WTC11 (cell line): ENCODE measurements around the gene RTBDN. TPM values are rescaled to one million over a fixed set of nuclear protein-coding genes. Genes with fewer than 3 reads are reported as not detected.

Experiments used
- ATF1 ChIP-seq: sonication (generic); formaldehyde crosslinking; IDR thresholded peaks from 2 replicates; pipeline ENCODE4 v1.8.1; 2023; ENCODE audit warnings: mild to moderate bottlenecking, moderate library complexity, missing genetic modification reagents
- ATF2 ChIP-seq: sonication (generic); formaldehyde crosslinking; IDR thresholded peaks from 2 replicates; pipeline ENCODE4 v1.8.1; 2022; ENCODE audit warnings: low read depth, missing genetic modification reagents, borderline replicate concordance
- CREB1 ChIP-seq: sonication (generic); formaldehyde crosslinking; IDR thresholded peaks from 2 replicates; pipeline ENCODE4 v1.8.0; 2023; ENCODE audit warnings: mild to moderate bottlenecking, missing genetic modification reagents
- ELF4 ChIP-seq: sonication (generic); formaldehyde crosslinking; IDR thresholded peaks from 2 replicates; pipeline ENCODE4 v1.8.1; 2022; ENCODE audit warnings: low read depth, mild to moderate bottlenecking, moderate library complexity, missing genetic modification reagents
- EMX1 ChIP-seq: fragments of 250-450 bp; sonication (Bioruptor Pico); IDR thresholded peaks from 2 replicates; pipeline ENCODE4 v1.8.0; 2021; ENCODE audit warnings: mild to moderate bottlenecking
- ETV6 ChIP-seq: sonication (generic); formaldehyde crosslinking; IDR thresholded peaks from 2 replicates; pipeline ENCODE4 v1.8.1; 2022; ENCODE audit warnings: mild to moderate bottlenecking, missing genetic modification reagents
- FOXJ3 ChIP-seq: sonication (generic); formaldehyde crosslinking; IDR thresholded peaks from 2 replicates; pipeline ENCODE4 v1.9.0; 2021; ENCODE audit warnings: missing genetic modification reagents, mild to moderate bottlenecking, borderline replicate concordance
- GABPB1 ChIP-seq: sonication (generic); formaldehyde crosslinking; IDR thresholded peaks from 2 replicates; pipeline ENCODE4 v1.8.1; 2023; ENCODE audit warnings: mild to moderate bottlenecking, missing genetic modification reagents
- HMGA2 ChIP-seq: fragments of 250-450 bp; sonication (Bioruptor Pico); IDR thresholded peaks from 2 replicates; pipeline ENCODE4 v1.4.0; 2021; ENCODE audit warnings: mild to moderate bottlenecking, moderate library complexity
- MXD4 ChIP-seq: fragments of 250-450 bp; sonication (Bioruptor Pico); IDR thresholded peaks from 2 replicates; pipeline ENCODE4 v1.8.0; 2021; ENCODE audit warnings: mild to moderate bottlenecking, moderate library complexity, borderline replicate concordance
- NFATC4 ChIP-seq: fragments of 250-450 bp; sonication (Bioruptor Pico); IDR thresholded peaks from 2 replicates; pipeline ENCODE4 v1.9.0; 2021; ENCODE audit warnings: mild to moderate bottlenecking
- RORB ChIP-seq: fragments of 250-450 bp; sonication (Bioruptor Pico); IDR thresholded peaks from 2 replicates; pipeline ENCODE4 v1.9.0; 2021; ENCODE audit warnings: mild to moderate bottlenecking
- TP53 ChIP-seq: sonication (generic); formaldehyde crosslinking; IDR thresholded peaks from 2 replicates; pipeline ENCODE4 v1.8.1; 2023; ENCODE audit warnings: mild to moderate bottlenecking, missing genetic modification reagents
- USF2 ChIP-seq: sonication (generic); formaldehyde crosslinking; IDR thresholded peaks from 2 replicates; pipeline ENCODE4 v1.8.1; 2023; ENCODE audit warnings: mild to moderate bottlenecking, missing genetic modification reagents, moderate library complexity
- ZNF121 ChIP-seq: sonication (generic); formaldehyde crosslinking; IDR thresholded peaks from 2 replicates; pipeline ENCODE4 v1.8.0; 2023; ENCODE audit warnings: missing genetic modification reagents
- ZNF396 ChIP-seq: fragments of 250-450 bp; sonication (Bioruptor Pico); IDR thresholded peaks from 2 replicates; pipeline ENCODE4 v1.8.0; 2021; ENCODE audit warnings: mild to moderate bottlenecking, moderate library complexity, borderline replicate concordance
- ZNF416 ChIP-seq: fragments of 250-450 bp; sonication (Bioruptor Pico); IDR thresholded peaks from 2 replicates; pipeline ENCODE4 v1.9.0; 2021; ENCODE audit warnings: mild to moderate bottlenecking, inconsistent platforms
- ZSCAN18 ChIP-seq: fragments of 250-450 bp; sonication (Bioruptor Pico); IDR thresholded peaks from 2 replicates; pipeline ENCODE4 v2.1.2; 2022; ENCODE audit warnings: mild to moderate bottlenecking, moderate library complexity
- total RNA-seq: library from RNA; stranded (reverse); gene quantifications from 3 replicates; pipeline ENCODE4 v1.2.3, GENCODE V29; 2021
- TF ChIP-seq, protein P1 (sequence below): sonication (generic); formaldehyde crosslinking; IDR thresholded peaks from 2 replicates; pipeline ENCODE4 v1.8.1; 2023; ENCODE audit warnings: mild to moderate bottlenecking, missing genetic modification reagents, borderline replicate concordance
- TF ChIP-seq, protein P2 (sequence below): sonication (generic); formaldehyde crosslinking; IDR thresholded peaks from 2 replicates; pipeline ENCODE4 v1.8.0; 2023; ENCODE audit warnings: missing genetic modification reagents
- TF ChIP-seq, protein P3 (sequence below): fragments of 250-450 bp; sonication (Bioruptor Pico); IDR thresholded peaks from 2 replicates; pipeline ENCODE4 v1.9.0; 2021; ENCODE audit warnings: mild to moderate bottlenecking, borderline replicate concordance
- TF ChIP-seq, protein P4 (sequence below): sonication (generic); formaldehyde crosslinking; IDR thresholded peaks from 2 replicates; pipeline ENCODE4 v1.8.0; 2023; ENCODE audit warnings: mild to moderate bottlenecking, missing genetic modification reagents

The RTBDN gene
- total RNA-seq, 1 experiment from 2014 or later = 2.4 TPM

DNA sequence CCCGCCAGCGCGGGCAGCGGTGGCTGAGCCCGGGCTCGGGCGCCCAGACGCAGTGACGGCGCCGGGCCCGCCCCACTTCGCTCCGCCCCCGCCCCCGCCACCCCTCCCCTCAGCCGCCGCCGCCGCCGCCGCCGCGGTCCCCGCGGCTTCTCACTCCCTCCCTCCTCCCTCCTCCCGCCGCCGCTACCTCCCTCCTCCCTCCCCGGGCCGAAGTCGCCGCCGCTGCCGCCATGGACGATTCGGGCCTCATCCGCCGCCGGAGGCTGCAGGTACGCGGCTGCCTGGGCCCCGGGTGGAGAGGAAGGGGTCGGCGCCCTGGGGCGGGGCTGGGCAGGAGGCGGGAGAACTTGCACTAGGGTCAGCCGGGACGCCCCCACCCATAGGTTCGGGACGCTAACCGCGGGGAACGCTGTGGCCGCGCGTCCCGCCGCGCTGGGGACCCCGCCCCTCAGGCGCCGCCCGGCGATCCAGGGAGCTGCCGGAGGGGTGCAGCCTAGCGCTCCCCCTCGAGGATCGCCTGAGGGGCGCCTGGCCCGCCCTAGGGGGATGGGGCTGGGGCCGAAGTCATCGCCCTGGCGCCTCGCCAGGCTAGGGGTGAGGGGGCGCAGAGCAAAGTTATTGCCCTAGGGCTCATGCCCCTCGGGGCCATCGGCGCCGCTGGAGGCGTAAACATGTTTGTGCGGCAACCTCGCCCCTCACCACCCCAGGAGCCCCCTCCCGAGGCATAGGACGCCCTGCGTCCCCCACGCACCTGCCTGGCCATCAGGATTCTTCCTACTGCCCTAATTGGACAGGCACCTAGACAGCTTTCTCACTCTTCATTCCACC, 427 bp downstream of the RTBDN start (continued):
- TF ChIP-seq, protein P1, sequence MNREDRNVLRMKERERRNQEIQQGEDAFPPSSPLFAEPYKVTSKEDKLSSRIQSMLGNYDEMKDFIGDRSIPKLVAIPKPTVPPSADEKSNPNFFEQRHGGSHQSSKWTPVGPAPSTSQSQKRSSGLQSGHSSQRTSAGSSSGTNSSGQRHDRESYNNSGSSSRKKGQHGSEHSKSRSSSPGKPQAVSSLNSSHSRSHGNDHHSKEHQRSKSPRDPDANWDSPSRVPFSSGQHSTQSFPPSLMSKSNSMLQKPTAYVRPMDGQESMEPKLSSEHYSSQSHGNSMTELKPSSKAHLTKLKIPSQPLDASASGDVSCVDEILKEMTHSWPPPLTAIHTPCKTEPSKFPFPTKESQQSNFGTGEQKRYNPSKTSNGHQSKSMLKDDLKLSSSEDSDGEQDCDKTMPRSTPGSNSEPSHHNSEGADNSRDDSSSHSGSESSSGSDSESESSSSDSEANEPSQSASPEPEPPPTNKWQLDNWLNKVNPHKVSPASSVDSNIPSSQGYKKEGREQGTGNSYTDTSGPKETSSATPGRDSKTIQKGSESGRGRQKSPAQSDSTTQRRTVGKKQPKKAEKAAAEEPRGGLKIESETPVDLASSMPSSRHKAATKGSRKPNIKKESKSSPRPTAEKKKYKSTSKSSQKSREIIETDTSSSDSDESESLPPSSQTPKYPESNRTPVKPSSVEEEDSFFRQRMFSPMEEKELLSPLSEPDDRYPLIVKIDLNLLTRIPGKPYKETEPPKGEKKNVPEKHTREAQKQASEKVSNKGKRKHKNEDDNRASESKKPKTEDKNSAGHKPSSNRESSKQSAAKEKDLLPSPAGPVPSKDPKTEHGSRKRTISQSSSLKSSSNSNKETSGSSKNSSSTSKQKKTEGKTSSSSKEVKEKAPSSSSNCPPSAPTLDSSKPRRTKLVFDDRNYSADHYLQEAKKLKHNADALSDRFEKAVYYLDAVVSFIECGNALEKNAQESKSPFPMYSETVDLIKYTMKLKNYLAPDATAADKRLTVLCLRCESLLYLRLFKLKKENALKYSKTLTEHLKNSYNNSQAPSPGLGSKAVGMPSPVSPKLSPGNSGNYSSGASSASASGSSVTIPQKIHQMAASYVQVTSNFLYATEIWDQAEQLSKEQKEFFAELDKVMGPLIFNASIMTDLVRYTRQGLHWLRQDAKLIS (CRISPR knock-in tag) = no peak
- TF ChIP-seq NFATC4 (CRISPR knock-in tag) (no peak), ATF1 (CRISPR knock-in tag) (no peak), ZNF396 (CRISPR knock-in tag) (no peak), TP53 (CRISPR knock-in tag) (no peak), ETV6 (CRISPR knock-in tag) (peak; percentile 41; the same call in 1 of the 2 replicates), EMX1 (CRISPR knock-in tag) (no peak), CREB1 (CRISPR knock-in tag) (no peak), MXD4 (CRISPR knock-in tag) (no peak), RORB (no peak), ZSCAN18 (CRISPR knock-in tag) (no peak), FOXJ3 (CRISPR knock-in tag) (no peak), ATF2 (CRISPR knock-in tag) (no peak), GABPB1 (CRISPR knock-in tag) (no peak), ZNF416 (CRISPR knock-in tag) (0 out of 2 replicates have a peak, but pooled peaks have one; percentile 20), USF2 (no peak), HMGA2 (no peak), ZNF121 (CRISPR knock-in tag) (no peak), ELF4 (CRISPR knock-in tag) (no peak)
- TF ChIP-seq, protein P2, sequence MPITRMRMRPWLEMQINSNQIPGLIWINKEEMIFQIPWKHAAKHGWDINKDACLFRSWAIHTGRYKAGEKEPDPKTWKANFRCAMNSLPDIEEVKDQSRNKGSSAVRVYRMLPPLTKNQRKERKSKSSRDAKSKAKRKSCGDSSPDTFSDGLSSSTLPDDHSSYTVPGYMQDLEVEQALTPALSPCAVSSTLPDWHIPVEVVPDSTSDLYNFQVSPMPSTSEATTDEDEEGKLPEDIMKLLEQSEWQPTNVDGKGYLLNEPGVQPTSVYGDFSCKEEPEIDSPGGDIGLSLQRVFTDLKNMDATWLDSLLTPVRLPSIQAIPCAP (CRISPR knock-in tag) = no peak
- TF ChIP-seq, protein P3, sequence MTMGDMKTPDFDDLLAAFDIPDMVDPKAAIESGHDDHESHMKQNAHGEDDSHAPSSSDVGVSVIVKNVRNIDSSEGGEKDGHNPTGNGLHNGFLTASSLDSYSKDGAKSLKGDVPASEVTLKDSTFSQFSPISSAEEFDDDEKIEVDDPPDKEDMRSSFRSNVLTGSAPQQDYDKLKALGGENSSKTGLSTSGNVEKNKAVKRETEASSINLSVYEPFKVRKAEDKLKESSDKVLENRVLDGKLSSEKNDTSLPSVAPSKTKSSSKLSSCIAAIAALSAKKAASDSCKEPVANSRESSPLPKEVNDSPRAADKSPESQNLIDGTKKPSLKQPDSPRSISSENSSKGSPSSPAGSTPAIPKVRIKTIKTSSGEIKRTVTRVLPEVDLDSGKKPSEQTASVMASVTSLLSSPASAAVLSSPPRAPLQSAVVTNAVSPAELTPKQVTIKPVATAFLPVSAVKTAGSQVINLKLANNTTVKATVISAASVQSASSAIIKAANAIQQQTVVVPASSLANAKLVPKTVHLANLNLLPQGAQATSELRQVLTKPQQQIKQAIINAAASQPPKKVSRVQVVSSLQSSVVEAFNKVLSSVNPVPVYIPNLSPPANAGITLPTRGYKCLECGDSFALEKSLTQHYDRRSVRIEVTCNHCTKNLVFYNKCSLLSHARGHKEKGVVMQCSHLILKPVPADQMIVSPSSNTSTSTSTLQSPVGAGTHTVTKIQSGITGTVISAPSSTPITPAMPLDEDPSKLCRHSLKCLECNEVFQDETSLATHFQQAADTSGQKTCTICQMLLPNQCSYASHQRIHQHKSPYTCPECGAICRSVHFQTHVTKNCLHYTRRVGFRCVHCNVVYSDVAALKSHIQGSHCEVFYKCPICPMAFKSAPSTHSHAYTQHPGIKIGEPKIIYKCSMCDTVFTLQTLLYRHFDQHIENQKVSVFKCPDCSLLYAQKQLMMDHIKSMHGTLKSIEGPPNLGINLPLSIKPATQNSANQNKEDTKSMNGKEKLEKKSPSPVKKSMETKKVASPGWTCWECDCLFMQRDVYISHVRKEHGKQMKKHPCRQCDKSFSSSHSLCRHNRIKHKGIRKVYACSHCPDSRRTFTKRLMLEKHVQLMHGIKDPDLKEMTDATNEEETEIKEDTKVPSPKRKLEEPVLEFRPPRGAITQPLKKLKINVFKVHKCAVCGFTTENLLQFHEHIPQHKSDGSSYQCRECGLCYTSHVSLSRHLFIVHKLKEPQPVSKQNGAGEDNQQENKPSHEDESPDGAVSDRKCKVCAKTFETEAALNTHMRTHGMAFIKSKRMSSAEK = no peak
- TF ChIP-seq, protein P4, sequence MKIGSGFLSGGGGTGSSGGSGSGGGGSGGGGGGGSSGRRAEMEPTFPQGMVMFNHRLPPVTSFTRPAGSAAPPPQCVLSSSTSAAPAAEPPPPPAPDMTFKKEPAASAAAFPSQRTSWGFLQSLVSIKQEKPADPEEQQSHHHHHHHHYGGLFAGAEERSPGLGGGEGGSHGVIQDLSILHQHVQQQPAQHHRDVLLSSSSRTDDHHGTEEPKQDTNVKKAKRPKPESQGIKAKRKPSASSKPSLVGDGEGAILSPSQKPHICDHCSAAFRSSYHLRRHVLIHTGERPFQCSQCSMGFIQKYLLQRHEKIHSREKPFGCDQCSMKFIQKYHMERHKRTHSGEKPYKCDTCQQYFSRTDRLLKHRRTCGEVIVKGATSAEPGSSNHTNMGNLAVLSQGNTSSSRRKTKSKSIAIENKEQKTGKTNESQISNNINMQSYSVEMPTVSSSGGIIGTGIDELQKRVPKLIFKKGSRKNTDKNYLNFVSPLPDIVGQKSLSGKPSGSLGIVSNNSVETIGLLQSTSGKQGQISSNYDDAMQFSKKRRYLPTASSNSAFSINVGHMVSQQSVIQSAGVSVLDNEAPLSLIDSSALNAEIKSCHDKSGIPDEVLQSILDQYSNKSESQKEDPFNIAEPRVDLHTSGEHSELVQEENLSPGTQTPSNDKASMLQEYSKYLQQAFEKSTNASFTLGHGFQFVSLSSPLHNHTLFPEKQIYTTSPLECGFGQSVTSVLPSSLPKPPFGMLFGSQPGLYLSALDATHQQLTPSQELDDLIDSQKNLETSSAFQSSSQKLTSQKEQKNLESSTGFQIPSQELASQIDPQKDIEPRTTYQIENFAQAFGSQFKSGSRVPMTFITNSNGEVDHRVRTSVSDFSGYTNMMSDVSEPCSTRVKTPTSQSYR (CRISPR knock-in tag) = no peak
